Karpas-422 (cell line): ENCODE measurements around the gene KIF20B. TPM values are rescaled to one million over a fixed set of nuclear protein-coding genes. Genes with fewer than 3 reads are reported as not detected.

Source experiments
- DNase-seq: peaks from one replicate; pipeline ENCODE4 v3.0.0-alpha.2; 2015
- H2AFZ ChIP-seq: fragments of 200-600 bp; sonication (generic); 2 replicates; pipeline ENCODE4 v1.6.1; 2014; ENCODE audit warnings: antibody characterized with exemption, low read length, mixed read lengths
- H3K27ac ChIP-seq: fragments of 200-600 bp; sonication (generic); 2 replicates; pipeline ENCODE4 v1.5.1; 2014; ENCODE audit warnings: mild to moderate bottlenecking, low read length, moderate library complexity
- H3K27me3 ChIP-seq: fragments of 200-600 bp; sonication (generic); 2 replicates; pipeline ENCODE4 v1.6.1; 2014; ENCODE audit warnings: low read length, mixed read lengths
- H3K36me3 ChIP-seq: fragments of 200-600 bp; sonication (generic); 2 replicates; pipeline ENCODE4 v1.6.1; 2014; ENCODE audit warnings: low read length, mixed read lengths; ENCODE audit not compliant: insufficient read depth
- H3K4me1 ChIP-seq: fragments of 200-600 bp; sonication (generic); 2 replicates; pipeline ENCODE4 v1.6.1; 2014; ENCODE audit warnings: mild to moderate bottlenecking, low read length, mixed read lengths
- H3K4me2 ChIP-seq: fragments of 200-600 bp; sonication (generic); 2 replicates; pipeline ENCODE4 v1.6.1; 2014; ENCODE audit warnings: low read length, low read depth, mild to moderate bottlenecking; ENCODE audit not compliant: poor library complexity, severe bottlenecking
- H3K4me3 ChIP-seq: fragments of 200-600 bp; sonication (generic); 2 replicates; pipeline ENCODE4 v1.5.1; 2014; ENCODE audit warnings: mild to moderate bottlenecking, antibody characterized with exemption, low read length, mixed read lengths
- H3K79me2 ChIP-seq: fragments of 200-600 bp; sonication (generic); 2 replicates; pipeline ENCODE4 v1.6.1; 2014; ENCODE audit warnings: mild to moderate bottlenecking, low read length, mixed read lengths
- H3K9ac ChIP-seq: fragments of 200-600 bp; sonication (generic); 2 replicates; pipeline ENCODE4 v1.6.0; 2014; ENCODE audit warnings: low read length
- H3K9me2 ChIP-seq: fragments of 200-600 bp; sonication (generic), shearing (Covaris generic); replicated peaks from 2 replicates; pipeline ENCODE4 v1.6.0; 2014; ENCODE audit warnings: mild to moderate bottlenecking, low read length, moderate library complexity; ENCODE audit not compliant: insufficient read depth
- H3K9me3 ChIP-seq: fragments of 300-700, 200-600 bp; sonication (generic); 2 replicates; pipeline ENCODE4 v1.6.1; 2014; ENCODE audit warnings: low read length, mixed read lengths
- H4K20me1 ChIP-seq: fragments of 200-600 bp; sonication (generic); 2 replicates; pipeline ENCODE4 v1.6.1; 2014; ENCODE audit warnings: mild to moderate bottlenecking, antibody characterized with exemption, low read length, low read depth; ENCODE audit not compliant: insufficient read depth
- total RNA-seq: library from RNA; depleted of rRNA; stranded (reverse); fragments of >200 nt; shearing (Covaris generic); gene quantifications from 2 replicates; pipeline ENCODE4 v1.2.3, GENCODE V29; 2014; ENCODE audit warnings: low replicate concordance

The KIF20B gene
- total RNA-seq, 1 experiment from 2014 or later: 11.5 TPM

GRCh38 chr10:89677341-89677740, 24.0 kb upstream of the KIF20B start:
- H3K27me3 ChIP-seq: no peaks in the 10 kb centered on the region
- no peak overlapping the region for H3K4me2 ChIP-seq
- no peak overlapping the region for H3K27ac ChIP-seq
- no peaks in the 10 kb centered on the region for H3K79me2 ChIP-seq
- no peak overlapping the region for H3K4me3 ChIP-seq
- no peak overlapping the region for H2AFZ ChIP-seq
- no peaks in the 10 kb centered on the region for H3K9me3 ChIP-seq
- H3K9me2 ChIP-seq: no peaks in the 10 kb centered on the region
- no peaks in the 10 kb centered on the region for H3K4me1 ChIP-seq
- H3K36me3 ChIP-seq: no peaks in the 10 kb centered on the region
- no peak overlapping the region for H3K9ac ChIP-seq
- no peak for DNase-seq
- H4K20me1 ChIP-seq: no peaks in the 10 kb centered on the region

DNA sequence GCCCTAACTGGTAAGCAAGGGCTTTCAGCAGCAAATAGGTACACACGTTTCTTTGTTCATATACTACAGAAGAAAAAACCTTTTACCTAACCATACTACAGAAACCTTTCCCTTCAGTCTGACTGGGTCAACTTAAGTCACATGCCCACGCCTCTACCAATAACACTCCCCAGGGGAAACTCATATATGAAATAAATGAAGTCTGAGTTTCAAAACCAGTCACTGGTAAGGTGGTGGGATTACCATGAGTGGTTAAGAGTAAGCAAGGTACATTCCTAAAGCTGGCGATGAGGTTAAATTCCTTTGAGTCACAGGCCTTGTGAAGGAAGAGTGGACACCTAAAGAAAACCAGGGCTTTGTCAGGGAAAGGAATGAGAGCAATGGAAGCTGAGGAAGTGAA, 21.4 kb upstream of the KIF20B start:
- Histone ChIP-seq H3K27ac (no peak overlapping the region), H3K4me3 (no peak overlapping the region), H4K20me1 (no peaks in the 10 kb centered on the region), H3K9me3 (no peaks in the 10 kb centered on the region), H3K9ac (no peak overlapping the region), H3K79me2 (no peaks in the 10 kb centered on the region), H3K4me2 (no peak overlapping the region), H3K27me3 (no peaks in the 10 kb centered on the region), H3K9me2 (no peaks in the 10 kb centered on the region), H3K4me1 (no peaks in the 10 kb centered on the region), H2AFZ (no peak overlapping the region), H3K36me3 (no peaks in the 10 kb centered on the region)
- DNase-seq: no peak

GRCh38 chr10:89683883-89684282, 17.5 kb upstream of the KIF20B start:
- Histone ChIP-seq H4K20me1 (no peaks in the 10 kb centered on the region), H3K9me2 (no peaks in the 10 kb centered on the region), H3K4me3 (no peak overlapping the region), H3K9ac (no peak overlapping the region), H3K27me3 (no peaks in the 10 kb centered on the region), H3K4me2 (no peak overlapping the region), H3K4me1 (peaks cover 5% of the 10 kb centered on the region), H3K36me3 (no peaks in the 10 kb centered on the region), H2AFZ (no peak overlapping the region), H3K79me2 (no peaks in the 10 kb centered on the region), H3K9me3 (no peaks in the 10 kb centered on the region), H3K27ac (no peak overlapping the region)
- no peak for DNase-seq

DNA sequence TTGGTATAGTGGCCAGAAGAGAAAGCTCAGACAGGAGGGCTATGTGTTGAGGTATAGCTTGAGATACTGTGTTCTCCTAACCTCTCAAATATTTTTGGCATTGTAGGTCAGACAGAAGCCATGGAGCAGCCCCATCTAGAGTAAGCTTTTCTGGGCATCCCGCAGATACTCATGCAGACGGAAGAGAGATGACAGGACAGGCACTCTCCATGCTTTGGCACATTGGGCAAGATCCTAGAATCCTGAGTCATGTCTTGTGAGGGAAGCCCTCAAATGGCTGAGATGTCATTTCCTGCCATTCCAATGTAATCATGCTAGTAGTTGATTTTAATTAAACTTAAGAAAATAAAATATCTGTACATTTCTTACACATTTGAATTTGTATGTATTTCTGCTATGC, 16.8 kb upstream of the KIF20B start:
- H3K4me3 ChIP-seq: no peak overlapping the region

DNA sequence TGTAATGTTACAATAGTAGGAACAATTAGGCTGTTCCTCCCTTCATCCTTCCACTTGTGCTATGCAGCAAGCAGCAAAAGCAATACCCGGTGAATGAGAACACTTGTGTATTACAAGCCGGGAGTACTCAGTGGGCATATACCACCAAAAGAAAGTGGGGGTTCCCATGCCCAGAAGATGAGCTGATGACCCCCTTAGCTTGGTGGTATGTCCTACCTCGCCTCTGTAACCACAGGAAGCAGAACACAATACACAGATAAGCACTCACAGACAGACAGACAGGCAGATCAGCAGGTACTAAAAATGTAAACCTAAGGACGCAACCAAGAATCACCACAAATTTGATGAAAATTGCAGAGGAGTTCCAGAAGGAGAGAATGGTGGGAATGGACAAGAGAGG, 15.5 kb upstream of the KIF20B start:
- Histone ChIP-seq H2AFZ (no peak overlapping the region), H3K4me2 (no peak overlapping the region), H3K4me1 (peaks cover 5% of the 10 kb centered on the region), H3K27ac (no peak overlapping the region), H3K9ac (no peak overlapping the region), H3K79me2 (no peaks in the 10 kb centered on the region), H3K4me3 (no peak overlapping the region), H3K36me3 (no peaks in the 10 kb centered on the region), H3K27me3 (no peaks in the 10 kb centered on the region), H3K9me3 (no peaks in the 10 kb centered on the region), H3K9me2 (no peaks in the 10 kb centered on the region), H4K20me1 (no peaks in the 10 kb centered on the region)
- no peak for DNase-seq

More for the DNA sequence above, 16.8 kb upstream of the KIF20B start:
- Histone ChIP-seq H3K4me2 (no peak overlapping the region), H3K27ac (no peak overlapping the region), H3K27me3 (no peaks in the 10 kb centered on the region), H3K9me3 (no peaks in the 10 kb centered on the region), H3K36me3 (no peaks in the 10 kb centered on the region), H3K79me2 (no peaks in the 10 kb centered on the region), H4K20me1 (no peaks in the 10 kb centered on the region), H2AFZ (no peak overlapping the region), H3K4me1 (peaks cover 5% of the 10 kb centered on the region), H3K9ac (no peak overlapping the region), H3K9me2 (no peaks in the 10 kb centered on the region)
- no peak for DNase-seq

DNA sequence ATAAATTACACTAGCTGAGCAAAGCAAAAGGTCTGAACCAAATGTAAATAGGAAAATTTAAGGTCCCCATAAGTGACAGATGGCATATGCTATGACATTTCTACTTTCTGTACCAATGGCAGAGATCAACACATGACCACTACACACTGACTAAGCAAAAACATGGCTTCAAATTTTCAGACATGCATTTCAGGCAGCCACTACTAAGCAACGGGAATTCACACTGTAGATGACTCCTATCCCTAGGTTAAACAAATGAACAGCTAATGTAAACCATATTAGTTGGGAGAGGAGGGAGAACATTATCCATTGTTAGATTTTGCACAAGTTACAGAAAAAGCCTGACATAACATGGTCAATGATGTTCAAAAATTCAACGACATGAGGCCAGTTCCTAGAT, 11.4 kb upstream of the KIF20B start:
- no peaks in the 10 kb centered on the region for H3K27me3 ChIP-seq
- no peaks in the 10 kb centered on the region for H3K79me2 ChIP-seq
- H3K9ac ChIP-seq: no peak overlapping the region
- no peak for DNase-seq
- no peak overlapping the region for H3K27ac ChIP-seq
- H3K36me3 ChIP-seq: no peaks in the 10 kb centered on the region
- no peak overlapping the region for H3K4me2 ChIP-seq
- H3K4me3 ChIP-seq: no peak overlapping the region
- H3K9me2 ChIP-seq: no peaks in the 10 kb centered on the region
- H3K9me3 ChIP-seq: no peaks in the 10 kb centered on the region
- no peak overlapping the region for H2AFZ ChIP-seq
- peaks cover 5% of the 10 kb centered on the region for H3K4me1 ChIP-seq
- H4K20me1 ChIP-seq: no peaks in the 10 kb centered on the region

DNA sequence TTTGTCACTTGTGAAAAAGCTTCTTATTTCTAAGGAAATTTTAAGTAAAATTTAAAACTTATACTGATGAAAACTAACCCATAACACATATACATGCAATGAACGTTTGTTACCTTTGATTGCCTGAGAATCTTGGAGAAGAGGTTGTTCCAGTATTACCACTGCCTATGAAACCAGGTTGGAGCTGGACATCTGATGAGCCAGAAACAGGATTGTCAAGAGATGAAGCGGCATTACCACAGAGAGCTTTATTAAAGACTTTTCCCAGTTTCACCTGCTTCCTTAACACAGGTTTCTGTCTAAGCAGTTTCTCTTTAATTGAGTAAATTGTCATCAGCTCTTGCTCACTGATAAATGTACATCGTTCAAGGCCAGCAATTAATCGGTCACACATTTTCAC, 9.0 kb upstream of the KIF20B start:
- Histone ChIP-seq H3K27ac (no peak overlapping the region), H4K20me1 (no peaks in the 10 kb centered on the region), H3K79me2 (no peaks in the 10 kb centered on the region), H3K4me3 (no peak overlapping the region), H3K36me3 (no peaks in the 10 kb centered on the region), H3K9me2 (no peaks in the 10 kb centered on the region), H3K9me3 (no peaks in the 10 kb centered on the region), H3K4me2 (no peak overlapping the region), H3K9ac (no peak overlapping the region), H2AFZ (no peak overlapping the region), H3K4me1 (peaks cover 3% of the 10 kb centered on the region), H3K27me3 (no peaks in the 10 kb centered on the region)
- no peak for DNase-seq

DNA sequence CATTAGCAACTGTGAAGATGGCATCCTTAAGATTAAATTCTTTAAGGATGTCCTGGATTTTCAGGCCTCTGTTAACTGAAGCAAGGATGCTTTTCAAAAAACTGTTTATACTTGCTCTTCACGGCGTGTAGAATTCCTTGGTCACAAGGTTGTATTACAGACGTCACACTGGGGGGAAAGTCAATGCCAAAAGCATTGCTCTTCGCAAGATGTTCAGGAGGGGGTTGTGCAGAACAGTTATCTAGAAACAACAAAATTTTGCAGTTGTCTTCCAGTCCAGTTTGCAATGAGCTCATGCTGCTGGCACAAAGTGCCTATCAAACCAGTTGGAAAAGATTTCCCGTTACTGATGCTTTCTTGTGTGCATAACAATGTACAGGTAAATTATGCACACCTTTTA, 8.2 kb upstream of the KIF20B start:
- no peak overlapping the region for H3K9ac ChIP-seq
- no peak overlapping the region for H3K4me2 ChIP-seq
- H3K9me3 ChIP-seq: no peaks in the 10 kb centered on the region
- no peak overlapping the region for H3K4me3 ChIP-seq
- no peak for DNase-seq
- H3K36me3 ChIP-seq: no peaks in the 10 kb centered on the region
- no peaks in the 10 kb centered on the region for H3K27me3 ChIP-seq
- no peaks in the 10 kb centered on the region for H3K4me1 ChIP-seq
- no peak overlapping the region for H3K27ac ChIP-seq
- no peaks in the 10 kb centered on the region for H3K9me2 ChIP-seq
- no peaks in the 10 kb centered on the region for H4K20me1 ChIP-seq
- no peaks in the 10 kb centered on the region for H3K79me2 ChIP-seq
- H2AFZ ChIP-seq: no peak overlapping the region

- DNase-seq: no peak
Observed at GRCh38 chr10:89695307-89695706, 6.1 kb upstream of the KIF20B start.

More at GRCh38 chr10:89695307-89695706, 6.1 kb upstream of the KIF20B start:
- no peaks in the 10 kb centered on the region for H3K9me3 ChIP-seq
- no peak overlapping the region for H3K27ac ChIP-seq
- no peaks in the 10 kb centered on the region for H3K9me2 ChIP-seq
- no peaks in the 10 kb centered on the region for H3K27me3 ChIP-seq
- peaks cover 2% of the 10 kb centered on the region for H3K4me1 ChIP-seq
- no peak overlapping the region for H3K4me3 ChIP-seq
- no peaks in the 10 kb centered on the region for H4K20me1 ChIP-seq
- 0 out of 2 replicates have a peak, but pooled peaks cover under 1% of the 10 kb centered on the region for H3K79me2 ChIP-seq
- no peak overlapping the region for H3K4me2 ChIP-seq
- no peaks in the 10 kb centered on the region for H3K36me3 ChIP-seq
- no peak overlapping the region for H3K9ac ChIP-seq
- H2AFZ ChIP-seq: no peak overlapping the region
